Osteoblast (primary cell): ENCODE data around the gene COPG1. TPM values are rescaled to one million over a fixed set of nuclear protein-coding genes. Genes with fewer than 3 reads are reported as not detected.
A peak's percentile ranks its signal among the peaks of the same experiment; 100 is the strongest.

Experiments
- DNase-seq: peaks from one replicate; pipeline ENCODE4 v3.0.0; 2011; ENCODE audit warnings: low spot score, mixed read lengths; ENCODE audit not compliant: insufficient read length; ENCODE audit errors: missing footprints
- H2AFZ ChIP-seq: 2 replicates; pipeline ENCODE4 v1.6.0; 2011; ENCODE audit warnings: mild to moderate bottlenecking, low read length
- H3K27ac ChIP-seq: 2 replicates; pipeline ENCODE4 v1.5.1; 2011; ENCODE audit warnings: mild to moderate bottlenecking, low read depth, low read length, moderate library complexity
- H3K27me3 ChIP-seq: 2 replicates; pipeline ENCODE4 v1.6.0; 2012; ENCODE audit warnings: mild to moderate bottlenecking, control low read depth, inconsistent platforms, low read length, moderate library complexity; ENCODE audit not compliant: insufficient read depth
- H3K36me3 ChIP-seq: 2 replicates; pipeline ENCODE4 v1.5.1; 2011; ENCODE audit warnings: mild to moderate bottlenecking, low read length, control low read depth, moderate library complexity; ENCODE audit not compliant: insufficient read depth
- H3K4me1 ChIP-seq: 2 replicates; pipeline ENCODE4 v1.5.1; 2011; ENCODE audit warnings: mild to moderate bottlenecking, low read length, control low read depth, moderate library complexity; ENCODE audit not compliant: insufficient read depth
- H3K4me2 ChIP-seq: 2 replicates; pipeline ENCODE4 v1.6.0; 2011; ENCODE audit warnings: mild to moderate bottlenecking, low read length; ENCODE audit not compliant: insufficient read depth
- H3K4me3 ChIP-seq: fragments of 200-600 bp; sonication (generic); 3 replicates; pipeline ENCODE4 v1.5.1; 2012; ENCODE audit warnings: mild to moderate bottlenecking, low read length, inconsistent platforms; ENCODE audit not compliant: insufficient read depth
- H3K79me2 ChIP-seq: 2 replicates; pipeline ENCODE4 v1.6.0; 2012; ENCODE audit warnings: mild to moderate bottlenecking, low read length, control low read depth, inconsistent platforms; ENCODE audit not compliant: insufficient read depth
- H3K9me3 ChIP-seq: 2 replicates; pipeline ENCODE4 v1.5.1; 2011; ENCODE audit warnings: low read depth, low read length, control low read depth
- H4K20me1 ChIP-seq: 2 replicates; pipeline ENCODE4 v1.6.0; 2012; ENCODE audit warnings: mild to moderate bottlenecking, low read length, control low read depth; ENCODE audit not compliant: insufficient read depth
- total RNA-seq: library from RNA; depleted of rRNA; stranded (reverse); fragments of >200 nt; gene quantifications from 2 replicates; pipeline ENCODE4 v1.2.3, GENCODE V29; 2012
- TF ChIP-seq, protein P1 (sequence below): IDR thresholded peaks from 2 replicates; pipeline ENCODE4 v1.5.1; 2011; ENCODE audit warnings: mild to moderate bottlenecking, low read depth, low read length, moderate library complexity; ENCODE audit errors: extremely low read depth

COPG1 gene, protein sequence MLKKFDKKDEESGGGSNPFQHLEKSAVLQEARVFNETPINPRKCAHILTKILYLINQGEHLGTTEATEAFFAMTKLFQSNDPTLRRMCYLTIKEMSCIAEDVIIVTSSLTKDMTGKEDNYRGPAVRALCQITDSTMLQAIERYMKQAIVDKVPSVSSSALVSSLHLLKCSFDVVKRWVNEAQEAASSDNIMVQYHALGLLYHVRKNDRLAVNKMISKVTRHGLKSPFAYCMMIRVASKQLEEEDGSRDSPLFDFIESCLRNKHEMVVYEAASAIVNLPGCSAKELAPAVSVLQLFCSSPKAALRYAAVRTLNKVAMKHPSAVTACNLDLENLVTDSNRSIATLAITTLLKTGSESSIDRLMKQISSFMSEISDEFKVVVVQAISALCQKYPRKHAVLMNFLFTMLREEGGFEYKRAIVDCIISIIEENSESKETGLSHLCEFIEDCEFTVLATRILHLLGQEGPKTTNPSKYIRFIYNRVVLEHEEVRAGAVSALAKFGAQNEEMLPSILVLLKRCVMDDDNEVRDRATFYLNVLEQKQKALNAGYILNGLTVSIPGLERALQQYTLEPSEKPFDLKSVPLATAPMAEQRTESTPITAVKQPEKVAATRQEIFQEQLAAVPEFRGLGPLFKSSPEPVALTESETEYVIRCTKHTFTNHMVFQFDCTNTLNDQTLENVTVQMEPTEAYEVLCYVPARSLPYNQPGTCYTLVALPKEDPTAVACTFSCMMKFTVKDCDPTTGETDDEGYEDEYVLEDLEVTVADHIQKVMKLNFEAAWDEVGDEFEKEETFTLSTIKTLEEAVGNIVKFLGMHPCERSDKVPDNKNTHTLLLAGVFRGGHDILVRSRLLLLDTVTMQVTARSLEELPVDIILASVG
- 297 and 305 TPM in 2 replicates for total RNA-seq

DNA sequence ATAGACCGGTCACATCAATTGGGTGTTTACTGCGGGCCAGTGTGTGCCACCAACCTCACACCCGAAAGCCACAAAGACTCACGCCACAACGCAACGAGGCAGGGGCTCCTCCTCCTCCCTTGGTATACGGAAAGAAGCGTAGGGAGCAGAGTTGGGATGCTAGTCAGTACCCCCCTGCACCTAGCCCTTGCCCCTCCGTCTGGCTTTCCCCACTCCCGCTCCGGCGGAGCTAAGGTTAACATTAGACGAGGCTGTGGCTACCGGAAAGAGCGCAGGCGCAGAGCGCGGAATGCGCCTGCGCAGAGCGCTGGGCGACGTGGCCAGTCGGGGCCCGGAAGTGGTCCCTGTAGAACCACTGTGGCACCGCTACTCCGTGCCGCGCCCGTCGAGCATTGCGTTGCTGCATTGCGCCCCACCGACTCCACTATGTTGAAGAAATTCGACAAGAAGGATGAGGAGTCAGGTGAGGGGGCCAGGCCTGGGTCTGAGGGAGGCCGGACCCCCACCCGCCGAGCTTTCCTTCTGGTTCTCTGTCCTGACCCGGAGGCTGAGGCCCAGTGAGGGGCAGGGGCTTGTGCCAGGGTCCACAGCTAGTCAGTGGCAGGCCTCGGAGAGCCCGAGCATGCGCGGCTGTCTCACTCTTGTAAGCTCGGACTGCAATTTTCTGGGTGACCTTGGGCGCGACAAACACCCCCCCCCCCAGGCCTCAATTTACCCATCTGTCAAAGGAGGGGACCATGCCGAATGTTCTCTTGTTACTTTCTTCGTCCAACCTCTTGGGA lies at the start of gene COPG1:
COPG1 (plus strand) TSS at position 323 of the 782 bp plus-strand sequence; CDS start at position 427, 104 bp downstream.
- H3K4me1 ChIP-seq: peaks cover 40% of the 10 kb centered on the region
- peak within 1 kb of the TSS; percentile 92 for H3K4me2 ChIP-seq
- peak; percentile 97 for DNase-seq
- no peaks in the 10 kb centered on the region for H3K27me3 ChIP-seq
- peaks cover 22% of the 10 kb centered on the region for H4K20me1 ChIP-seq
- H3K36me3 ChIP-seq: peaks cover 28% of the 10 kb centered on the region
- peak within 1 kb of the TSS; percentile 98 for H3K4me3 ChIP-seq
- H2AFZ ChIP-seq: peak within 1 kb of the TSS; percentile 89
- H3K79me2 ChIP-seq: peaks cover 71% of the 10 kb centered on the region
- H3K9me3 ChIP-seq: no peaks in the 10 kb centered on the region
- TF ChIP-seq, protein P1, sequence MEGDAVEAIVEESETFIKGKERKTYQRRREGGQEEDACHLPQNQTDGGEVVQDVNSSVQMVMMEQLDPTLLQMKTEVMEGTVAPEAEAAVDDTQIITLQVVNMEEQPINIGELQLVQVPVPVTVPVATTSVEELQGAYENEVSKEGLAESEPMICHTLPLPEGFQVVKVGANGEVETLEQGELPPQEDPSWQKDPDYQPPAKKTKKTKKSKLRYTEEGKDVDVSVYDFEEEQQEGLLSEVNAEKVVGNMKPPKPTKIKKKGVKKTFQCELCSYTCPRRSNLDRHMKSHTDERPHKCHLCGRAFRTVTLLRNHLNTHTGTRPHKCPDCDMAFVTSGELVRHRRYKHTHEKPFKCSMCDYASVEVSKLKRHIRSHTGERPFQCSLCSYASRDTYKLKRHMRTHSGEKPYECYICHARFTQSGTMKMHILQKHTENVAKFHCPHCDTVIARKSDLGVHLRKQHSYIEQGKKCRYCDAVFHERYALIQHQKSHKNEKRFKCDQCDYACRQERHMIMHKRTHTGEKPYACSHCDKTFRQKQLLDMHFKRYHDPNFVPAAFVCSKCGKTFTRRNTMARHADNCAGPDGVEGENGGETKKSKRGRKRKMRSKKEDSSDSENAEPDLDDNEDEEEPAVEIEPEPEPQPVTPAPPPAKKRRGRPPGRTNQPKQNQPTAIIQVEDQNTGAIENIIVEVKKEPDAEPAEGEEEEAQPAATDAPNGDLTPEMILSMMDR: no peak
- H3K27ac ChIP-seq: peak within 1 kb of the TSS; percentile 98

DNA sequence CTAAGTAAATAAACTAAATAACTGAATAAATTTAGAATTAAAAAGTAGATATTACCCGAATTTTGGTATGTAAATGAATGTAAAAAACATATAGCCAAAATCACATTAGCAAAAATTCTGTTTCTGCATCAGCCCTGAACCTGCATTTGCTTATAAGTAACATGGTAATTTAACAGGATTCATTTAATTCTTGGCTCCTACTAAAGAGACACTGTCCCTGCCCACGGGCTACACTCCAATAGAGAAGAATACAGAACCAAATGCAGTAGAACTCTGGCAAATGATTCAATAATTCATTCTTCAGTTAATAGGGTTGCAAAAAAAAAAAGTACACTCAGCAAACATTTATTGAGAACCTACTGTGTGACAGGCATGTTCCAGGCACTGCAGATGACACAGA lies 44.9 kb upstream of the COPG1 start:
- no peak overlapping the region for H3K4me3 ChIP-seq
- no peaks in the 10 kb centered on the region for H4K20me1 ChIP-seq
- H3K4me2 ChIP-seq: no peak overlapping the region
- H3K9me3 ChIP-seq: no peaks in the 10 kb centered on the region
- H3K27ac ChIP-seq: no peak overlapping the region
- no peaks in the 10 kb centered on the region for H3K36me3 ChIP-seq
- H3K4me1 ChIP-seq: no peaks in the 10 kb centered on the region
- TF ChIP-seq, protein P1: no peak
- no peak for DNase-seq
- no peaks in the 10 kb centered on the region for H3K79me2 ChIP-seq
- H2AFZ ChIP-seq: no peak overlapping the region
- no peaks in the 10 kb centered on the region for H3K27me3 ChIP-seq

DNA sequence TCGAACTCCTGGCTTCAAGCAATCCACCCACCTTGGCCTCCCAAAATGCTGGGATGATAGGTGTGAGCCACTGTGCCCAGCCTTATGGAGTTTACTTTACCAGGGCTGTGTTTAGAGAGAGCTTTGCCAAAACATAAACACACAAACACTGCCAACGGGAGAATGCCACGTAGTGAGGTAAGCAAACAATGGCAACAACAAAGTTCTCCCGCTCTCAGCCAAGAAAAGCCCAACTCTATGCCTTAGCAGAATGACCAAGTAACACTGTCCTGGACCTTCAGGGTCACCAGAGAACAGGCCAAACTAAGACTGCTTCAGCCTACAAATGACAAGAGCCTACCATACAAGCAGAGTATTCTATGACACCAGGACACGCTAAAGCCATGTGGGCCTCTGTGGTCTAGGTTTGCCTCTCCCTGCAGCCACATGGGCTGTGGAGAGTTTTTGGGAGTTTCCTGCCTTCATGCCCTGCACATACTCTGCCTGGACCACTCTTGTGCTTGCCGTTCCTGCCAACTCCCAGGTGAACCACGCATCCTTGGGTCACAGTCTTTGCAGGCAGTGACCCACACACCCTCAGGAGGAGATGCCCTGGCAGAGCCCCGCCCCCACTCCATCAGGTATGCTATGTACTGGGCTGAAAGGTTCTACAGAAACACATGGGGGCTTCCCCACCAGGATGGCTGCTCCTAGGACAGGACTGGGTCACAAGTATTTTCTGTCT lies 44.1 kb upstream of the COPG1 start:
- H3K4me2 ChIP-seq: no peak overlapping the region
- no peak overlapping the region for H3K27ac ChIP-seq
- no peak overlapping the region for H2AFZ ChIP-seq
- H3K9me3 ChIP-seq: no peaks in the 10 kb centered on the region
- no peaks in the 10 kb centered on the region for H3K79me2 ChIP-seq
- H3K36me3 ChIP-seq: no peaks in the 10 kb centered on the region
- no peaks in the 10 kb centered on the region for H3K27me3 ChIP-seq
- peak; percentile 22 for DNase-seq
- H3K4me3 ChIP-seq: no peak overlapping the region
- no peaks in the 10 kb centered on the region for H3K4me1 ChIP-seq
- H4K20me1 ChIP-seq: no peaks in the 10 kb centered on the region
- TF ChIP-seq, protein P1: no peak
